SH-SY5Y (cell line): ENCODE measurements around the gene PFKFB1.

ENCODE experiments used
- GATA2 ChIP-seq: IDR thresholded peaks from 2 replicates; pipeline ENCODE4 v1.6.1; 2011; ENCODE audit warnings: mild to moderate bottlenecking, low read depth, low read length
- GATA3 ChIP-seq: IDR thresholded peaks from 2 replicates; pipeline ENCODE4 v1.6.1; 2011; ENCODE audit warnings: low read depth, mild to moderate bottlenecking, low read length, moderate library complexity

DNA sequence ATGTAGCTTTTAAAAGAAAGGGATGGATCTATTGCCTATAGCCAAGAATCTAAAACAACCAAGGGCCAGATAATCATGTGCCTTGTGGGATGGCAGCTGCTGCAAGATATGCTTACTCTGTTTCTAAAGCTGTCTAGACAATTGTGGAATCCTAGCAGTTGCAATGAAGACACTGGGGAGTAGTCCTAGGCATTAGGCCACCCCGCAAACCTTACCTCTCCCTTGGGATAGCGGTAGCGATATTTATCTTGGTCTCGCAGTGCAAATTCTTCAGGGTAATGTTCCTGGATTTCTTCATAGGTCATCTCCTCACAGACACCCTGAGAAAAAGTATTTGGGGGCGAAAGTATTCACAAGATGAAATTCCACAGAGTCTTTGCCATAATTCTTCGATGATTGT is 48.8 kb downstream of the PFKFB1 start:
- TF ChIP-seq GATA2, result no peak
- no peak for TF ChIP-seq GATA3
